ENCODE measurements around the gene FHOD3. TPM values are rescaled to one million over a fixed set of nuclear protein-coding genes. Genes with fewer than 3 reads are reported as not detected.

The FHOD3 gene
- total and polyA plus RNA-seq, 2 of the 8 experiments (the other 6 are each of a cell fraction or from before 2014, with no cell fraction given) = 9.7 to 10.5 TPM

- ChIA-PET POLR2A (ENCODE audit: partially characterized antibody) (interaction anchor here (0.6 kb wide), 1 partner anchor 21 kb away, joined by 4 read pairs; no protein-coding TSS in a partner anchor), CTCF (ENCODE audit: partially characterized antibody) (interaction anchor here (0.6 to 1.5 kb wide), 2 partner anchors 14 to 433 kb away, joined by 3 read pairs; no protein-coding TSS in a partner anchor)
- Histone ChIP-seq H3K79me1 (ENCODE audit: low read depth, low read length) (no peaks in the 10 kb centered on the region), H2BK20ac (ENCODE audit: low read length) (no peak overlapping the region), H2BK5ac (ENCODE audit: low read depth, low read length) (no peak overlapping the region), H3K23me2 (ENCODE audit: low read depth, low read length) (no peaks in the 10 kb centered on the region), H2BK12ac (ENCODE audit: low read depth, low read length) (no peak overlapping the region), H3K4me1 (replicated peaks in 1 of 4; ENCODE audit: control insufficient read depth in 3 of 4, insufficient read depth in 4 of 4, low read length in 3 of 4) (no peaks in the 10 kb centered on the region), H3K4me2 (ENCODE audit: insufficient read depth in 1 of 2, low read depth in 2 of 2, low read length in 2 of 2) (no peak overlapping the region), H3K9ac (replicated peaks in 1 of 4; ENCODE audit: extremely low read depth in 1 of 4, low read depth in 3 of 4, low read length in 3 of 4) (no peak overlapping the region), H3K56ac (replicated peaks; ENCODE audit: insufficient read length, low read depth, low read length) (no peak overlapping the region), H2AFZ (ENCODE audit: low read length) (no peak overlapping the region), H2AK5ac (ENCODE audit: low read depth, low read length) (no peak overlapping the region), H4K8ac (ENCODE audit: extremely low read depth, insufficient read depth, low read length) (no peak overlapping the region), H4K91ac (replicated peaks; ENCODE audit: insufficient read length, low read length) (no peak overlapping the region), H3K4me3 (ENCODE audit: extremely low read depth in 1 of 4, insufficient read depth in 2 of 4, low read depth in 3 of 4, low read length in 4 of 4) (no peak overlapping the region), H3K23ac (ENCODE audit: insufficient read length) (no peak overlapping the region), H3K4ac (replicated peaks; ENCODE audit: insufficient read length, low read depth, low read length) (no peak overlapping the region), H2BK120ac (replicated peaks; ENCODE audit: low read depth, low read length) (no peak overlapping the region), H4K5ac (ENCODE audit: insufficient read length, low read depth, low read length) (no peak overlapping the region), H3K18ac (ENCODE audit: extremely low read depth, low read length) (no peak overlapping the region), H2BK15ac (ENCODE audit: low read length) (no peak overlapping the region), H3K14ac (ENCODE audit: insufficient read length) (no peak overlapping the region), H3K36me3 (ENCODE audit: control insufficient read depth in 2 of 4, insufficient read depth in 4 of 4, low read length in 3 of 4) (no peaks in the 10 kb centered on the region), H3K27me3 (replicated peaks in 1 of 4; ENCODE audit: control insufficient read depth in 3 of 4, extremely low read depth in 1 of 4, insufficient read depth in 3 of 4, low read length in 3 of 4) (no peaks in the 10 kb centered on the region), H3K79me2 (ENCODE audit: control insufficient read depth in 1 of 2, insufficient read depth in 2 of 2, low read length in 2 of 2) (no peaks in the 10 kb centered on the region), H3K27ac (ENCODE audit: low read depth, low read length) (no peak overlapping the region), H3K9me3 (ENCODE audit: insufficient read depth in 2 of 2, low read depth in 1 of 2, low read length in 1 of 2) (no peaks in the 10 kb centered on the region), H4K20me1 (replicated peaks in 1 of 2; ENCODE audit: control insufficient read depth in 1 of 2, insufficient read depth in 2 of 2, low read length in 2 of 2) (no peaks in the 10 kb centered on the region)
- FAIRE-seq (no peak), DNase-seq (ENCODE audit: low read depth in 1 of 2, low spot score in 2 of 2) (no peak)
- no peak for TF ChIP-seq YY1 (IDR thresholded peaks at IDR 0.05; ENCODE audit: low read depth, low read length)
- TF ChIP-seq MAFK (IDR thresholded peaks at IDR 0.05; ENCODE audit: low read depth, low read length) = no peak
- TF ChIP-seq RXRA (IDR thresholded peaks at IDR 0.05; ENCODE audit: insufficient read depth, low read depth, low read length) = no peak
- TF ChIP-seq JUND (IDR thresholded peaks at IDR 0.05; ENCODE audit: low read length) = no peak
- TF ChIP-seq SRF (IDR thresholded peaks at IDR 0.05; ENCODE audit: low read depth, low read length) = no peak
- TF ChIP-seq SIRT6 (IDR thresholded peaks at IDR 0.05; ENCODE audit: low read length) = no peak
- TF ChIP-seq TAF7 (optimal IDR thresholded peaks at IDR 0.05; ENCODE audit: borderline replicate concordance, low read depth, low read length) = no peak
- TF ChIP-seq TAF1 (IDR thresholded peaks at IDR 0.05; ENCODE audit: low read depth, low read length) = no peak
- TF ChIP-seq KDM1A (IDR thresholded peaks at IDR 0.05; ENCODE audit: borderline replicate concordance, low read length) = no peak
- WGBS, 2 experiments (ENCODE audit: extremely low coverage in 1 of 2, insufficient coverage in 1 of 2, insufficient read length in 1 of 2, insufficient replicate concordance in 2 of 2, low coverage in 1 of 2, low lambda C conversion rate in 2 of 2, missing lambda C conversion rate in 1 of 2) = 88% methylated on average over 3 of the region's 3 CpGs; no CpG with 5 or more reads in 1 of the 2 experiments
Measured at GRCh38 chr18:36368889-36369288, 71.4 kb downstream of the FHOD3 start.
